MM.1S (cell line): ENCODE data around the gene MED14.

Experiments used
- DNase-seq: peaks from one replicate; pipeline ENCODE4 v3.0.0-alpha.2; 2015
- H2AFZ ChIP-seq: fragments of 300-600 bp; sonication (generic); 2 replicates; pipeline ENCODE4 v1.6.0; 2016; ENCODE audit warnings: antibody characterized with exemption, low read length
- H3F3A ChIP-seq: fragments of 300-600 bp; sonication (generic); 2 replicates; pipeline ENCODE4 v1.6.1; 2016; ENCODE audit warnings: mild to moderate bottlenecking, antibody characterized with exemption, low read length, moderate library complexity, mixed read lengths; ENCODE audit not compliant: insufficient read depth
- H3K27ac ChIP-seq: fragments of 300-600 bp; sonication (generic); 2 replicates; pipeline ENCODE4 v1.5.1; 2016; ENCODE audit warnings: mild to moderate bottlenecking, low read length
- H3K27me3 ChIP-seq: fragments of 300-600 bp; sonication (generic); replicated peaks from 2 replicates; pipeline ENCODE4 v1.6.0; 2016; ENCODE audit warnings: low read length; ENCODE audit not compliant: insufficient read depth
- H3K36me3 ChIP-seq: fragments of 300-600 bp; sonication (generic); replicated peaks from 2 replicates; pipeline ENCODE4 v1.6.1; 2016; ENCODE audit warnings: mild to moderate bottlenecking, low read length, mixed read lengths; ENCODE audit not compliant: insufficient read depth
- H3K4me1 ChIP-seq: fragments of 300-600 bp; sonication (generic); 2 replicates; pipeline ENCODE4 v1.6.1; 2016; ENCODE audit warnings: low read length, mixed read lengths
- H3K4me2 ChIP-seq: fragments of 300-600 bp; sonication (generic); 2 replicates; pipeline ENCODE4 v1.6.0; 2016; ENCODE audit warnings: low read depth, low read length
- H3K4me3 ChIP-seq: fragments of 300-600 bp; sonication (generic); 2 replicates; pipeline ENCODE4 v1.5.1; 2016; ENCODE audit warnings: low read length, mixed read lengths
- H3K79me2 ChIP-seq: fragments of 300-600 bp; sonication (generic); 2 replicates; pipeline ENCODE4 v1.6.1; 2016; ENCODE audit warnings: mixed run types, low read length, mixed read lengths
- H3K9ac ChIP-seq: fragments of 300-600 bp; sonication (generic); 2 replicates; pipeline ENCODE4 v1.6.1; 2016; ENCODE audit warnings: low read length, mixed read lengths
- H3K9me2 ChIP-seq: fragments of 300-600 bp; sonication (generic); replicated peaks from 2 replicates; pipeline ENCODE4 v1.6.1; 2016; ENCODE audit warnings: mild to moderate bottlenecking, low read length, mixed read lengths; ENCODE audit not compliant: insufficient read depth
- H3K9me3 ChIP-seq: fragments of 300-600 bp; sonication (generic); replicated peaks from 2 replicates; pipeline ENCODE4 v1.6.1; 2016; ENCODE audit warnings: mild to moderate bottlenecking, low read length, mixed read lengths; ENCODE audit not compliant: insufficient read depth
- H4K20me1 ChIP-seq: fragments of 300-600 bp; sonication (generic); 2 replicates; pipeline ENCODE4 v1.6.1; 2016; ENCODE audit warnings: mild to moderate bottlenecking, low read length, moderate library complexity, mixed read lengths; ENCODE audit not compliant: insufficient read depth
- CTCF ChIP-seq: fragments of 300-600 bp; sonication (generic); IDR thresholded peaks from 2 replicates; pipeline ENCODE4 v1.5.1; 2016; ENCODE audit warnings: antibody characterized with exemption, low read length, mixed read lengths
- EZH2 ChIP-seq: fragments of 300-600 bp; sonication (generic); optimal IDR thresholded peaks from 2 replicates; pipeline ENCODE3; 2017; ENCODE audit warnings: low read depth, mild to moderate bottlenecking, antibody characterized with exemption, low read length, mixed read lengths
- EZH2phosphoT487 ChIP-seq: fragments of 300-600 bp; sonication (generic); IDR thresholded peaks from 2 replicates; pipeline ENCODE4 v1.6.1; 2018; ENCODE audit warnings: antibody characterized with exemption, low read length

MED14 gene

GRCh38 chrX:40729598-40730584, 5.5 kb downstream of the MED14 start:
- Histone ChIP-seq H2AFZ (no peak overlapping the region), H3K9me2 (no peaks in the 10 kb centered on the region), H3F3A (no peaks in the 10 kb centered on the region), H3K36me3 (no peaks in the 10 kb centered on the region), H3K27me3 (no peaks in the 10 kb centered on the region), H3K9me3 (no peaks in the 10 kb centered on the region), H3K27ac (no peak overlapping the region), H3K4me1 (peaks cover 5% of the 10 kb centered on the region; the same call in 1 of the 2 replicates), H4K20me1 (no peaks in the 10 kb centered on the region), H3K4me3 (no peak overlapping the region), H3K79me2 (peaks cover 85% of the 10 kb centered on the region), H3K9ac (no peak overlapping the region), H3K4me2 (no peak overlapping the region)
- no peak for TF ChIP-seq EZH2
- no peak for TF ChIP-seq EZH2phosphoT487
- no peak for TF ChIP-seq CTCF
- no peak for DNase-seq

- H3K36me3 ChIP-seq: no peaks in the 10 kb centered on the region
- no peak overlapping the region for H3K27ac ChIP-seq
- H3K27me3 ChIP-seq: no peaks in the 10 kb centered on the region
- H4K20me1 ChIP-seq: no peaks in the 10 kb centered on the region
- H3F3A ChIP-seq: no peaks in the 10 kb centered on the region
- no peak overlapping the region for H3K4me3 ChIP-seq
- no peak overlapping the region for H3K4me2 ChIP-seq
- H3K4me1 ChIP-seq: no peaks in the 10 kb centered on the region
- H3K79me2 ChIP-seq: peaks cover 70% of the 10 kb centered on the region
- H3K9ac ChIP-seq: no peak overlapping the region
- DNase-seq: no peak
- no peaks in the 10 kb centered on the region for H3K9me2 ChIP-seq
- no peaks in the 10 kb centered on the region for H3K9me3 ChIP-seq
- TF ChIP-seq EZH2: no peak
- TF ChIP-seq EZH2phosphoT487: no peak
- no peak for TF ChIP-seq CTCF
- no peak overlapping the region for H2AFZ ChIP-seq
Measured at GRCh38 chrX:40727581-40728252, 7.6 kb downstream of the MED14 start.

- Histone ChIP-seq H3K9me2 (no peaks in the 10 kb centered on the region), H3K4me3 (no peak overlapping the region), H3K27ac (no peak overlapping the region), H3K4me1 (no peaks in the 10 kb centered on the region), H3K4me2 (no peak overlapping the region), H3F3A (no peaks in the 10 kb centered on the region), H3K36me3 (no peaks in the 10 kb centered on the region), H4K20me1 (no peaks in the 10 kb centered on the region), H3K27me3 (no peaks in the 10 kb centered on the region), H3K9ac (no peak overlapping the region), H3K79me2 (peaks cover 67% of the 10 kb centered on the region), H3K9me3 (no peaks in the 10 kb centered on the region), H2AFZ (no peak overlapping the region)
- no peak for TF ChIP-seq EZH2phosphoT487
- TF ChIP-seq EZH2: no peak
- no peak for TF ChIP-seq CTCF
- no peak for DNase-seq
Measured at GRCh38 chrX:40727093-40727492, 8.2 kb downstream of the MED14 start.
